ENCODE results near the gene FER. TPM values are rescaled to one million over a fixed set of nuclear protein-coding genes. Genes with fewer than 3 reads are reported as not detected.
"Not testable (repeated sequence)": the region's sequence is repeated elsewhere in the genome, so short reads cannot be mapped to it uniquely, and the experiment has no call there.

Gene FER
- total and polyA plus RNA-seq, 2 of the 13 experiments (the other 11 are each of a cell fraction or from before 2014, with no cell fraction given) = 7.9 to 29.0 TPM

GRCh38 chr5:108747774-108748400, at the start of gene FER (continued):
- TF ChIP-seq SPEN (CRISPR knock-in tag; IDR thresholded peaks at IDR 0.05; ENCODE audit: low read depth) = no peak
- TF ChIP-seq GATA4 (IDR thresholded peaks at IDR 0.05; ENCODE audit: borderline replicate concordance, low read depth) = no peak

- H3K4me2 ChIP-seq (ENCODE audit: low read depth, low read length); H3K4me1 ChIP-seq (ENCODE audit: insufficient read depth, low read length); H3K9ac ChIP-seq (ENCODE audit: insufficient read depth, low read depth, low read length); DNase-seq (ENCODE audit: low spot score); H3K4me3 ChIP-seq (replicated peaks in 1 of 3; ENCODE audit: insufficient read depth in 1 of 3, low read depth in 2 of 3, low read length in 3 of 3); H3K9me3 ChIP-seq (ENCODE audit: low read length); H2AFZ ChIP-seq (ENCODE audit: low read length); FAIRE-seq; H4K20me1 ChIP-seq (ENCODE audit: insufficient read depth, low read length); ATAC-seq; H3K79me2 ChIP-seq (ENCODE audit: insufficient read depth, low read length); CTCF ChIA-PET (ENCODE audit: low intra/inter-chr PET ratio, low total read pairs); POLR2A ChIA-PET; in situ Hi-C loops (cut with HindIII; ENCODE audit: extremely low pct_ligation_motif_present, low pct_unique_long_range_greater_than_20kb); BruUV-seq (replicated peaks); H3K27ac ChIP-seq (ENCODE audit: extremely low read length, insufficient read depth, low read length); intact Hi-C loops (cut with micrococcal nuclease; ENCODE audit: unreplicated experiment); H3K27me3 ChIP-seq (ENCODE audit: control insufficient read depth in 1 of 2, insufficient read depth in 2 of 2, low read length in 2 of 2); H3K36me3 ChIP-seq (replicated peaks in 1 of 2; ENCODE audit: control insufficient read depth in 1 of 2, insufficient read depth in 2 of 2, low read length in 2 of 2): not testable (repeated sequence)
- WGBS (ENCODE audit: low lambda C conversion rate) = 36% methylated on average over 5 of the region's 5 CpGs
Observed at GRCh38 chr5:108700388-108700787, 47.3 kb upstream of the FER start.

- Histone ChIP-seq H3K9ac (ENCODE audit: insufficient read depth, low read depth, low read length) (no peak overlapping the region), H3K4me2 (ENCODE audit: low read depth, low read length) (no peak overlapping the region), H3K27ac (ENCODE audit: extremely low read length, insufficient read depth, low read length) (no peak overlapping the region), H3K9me3 (ENCODE audit: low read length) (no peaks in the 10 kb centered on the region), H3K79me2 (ENCODE audit: insufficient read depth, low read length) (no peaks in the 10 kb centered on the region), H3K4me3 (replicated peaks in 1 of 3; ENCODE audit: insufficient read depth in 1 of 3, low read depth in 2 of 3, low read length in 3 of 3) (no peak overlapping the region), H2AFZ (ENCODE audit: low read length) (no peak overlapping the region), H4K20me1 (ENCODE audit: insufficient read depth, low read length) (no peaks in the 10 kb centered on the region), H3K36me3 (replicated peaks in 1 of 2; ENCODE audit: control insufficient read depth in 1 of 2, insufficient read depth in 2 of 2, low read length in 2 of 2) (no peaks in the 10 kb centered on the region), H3K27me3 (ENCODE audit: control insufficient read depth in 1 of 2, insufficient read depth in 2 of 2, low read length in 2 of 2) (no peaks in the 10 kb centered on the region), H3K4me1 (ENCODE audit: insufficient read depth, low read length) (no peaks in the 10 kb centered on the region)
- in situ Hi-C loops (cut with HindIII; ENCODE audit: extremely low pct_ligation_motif_present, low pct_unique_long_range_greater_than_20kb) = no loop called here
- DNase-seq (ENCODE audit: low spot score) (no peak), ATAC-seq (no peak), FAIRE-seq (no peak)
- ChIA-PET CTCF (ENCODE audit: low intra/inter-chr PET ratio, low total read pairs) (no interaction called here), POLR2A (no interaction called here)
- 11% methylated on average over 3 of the region's 3 CpGs for WGBS (ENCODE audit: low lambda C conversion rate)
- BruUV-seq (replicated peaks) = no TSS peak
- intact Hi-C loops (cut with micrococcal nuclease; ENCODE audit: unreplicated experiment) = no loop called here
- no peak for TF ChIP-seq TBX3 (IDR thresholded peaks at IDR 0.05; ENCODE audit: borderline replicate concordance)
- no peak for TF ChIP-seq ZNF597 (CRISPR knock-in tag; IDR thresholded peaks at IDR 0.05)
- no peak for TF ChIP-seq RAD21 (CRISPR knock-in tag; IDR thresholded peaks at IDR 0.05)
- no peak for TF ChIP-seq HOXA7 (CRISPR knock-in tag; IDR thresholded peaks at IDR 0.05)
- no peak for TF ChIP-seq YEATS4 (CRISPR knock-in tag; IDR thresholded peaks at IDR 0.05; ENCODE audit: borderline replicate concordance)
- TF ChIP-seq IKZF4 (CRISPR knock-in tag; IDR thresholded peaks at IDR 0.05; ENCODE audit: borderline replicate concordance, low read depth, not compliant biosample characterization) = no peak
- no peak for TF ChIP-seq ZNF646 (CRISPR knock-in tag; IDR thresholded peaks at IDR 0.05)
Observed at GRCh38 chr5:108700930-108701329, 46.8 kb upstream of the FER start.

Data from HepG2 (cell line).